Measurements from ENCODE around the gene RABL6.
"Not testable (repeated sequence)": the region's sequence is repeated elsewhere in the genome, so short reads cannot be mapped to it uniquely, and the experiment has no call there.

RABL6 gene

GRCh38 chr9:136861874-136862457 lies 54.2 kb downstream of the RABL6 start:
- no peak for DNase-seq
- no peaks in the 10 kb centered on the region for H3K27me3 ChIP-seq (replicated peaks)
- in situ Hi-C loops (cut with HindIII; ENCODE audit: low pct_ligation_motif_present, low sequenced_read_pairs) = no loop called here

DNA sequence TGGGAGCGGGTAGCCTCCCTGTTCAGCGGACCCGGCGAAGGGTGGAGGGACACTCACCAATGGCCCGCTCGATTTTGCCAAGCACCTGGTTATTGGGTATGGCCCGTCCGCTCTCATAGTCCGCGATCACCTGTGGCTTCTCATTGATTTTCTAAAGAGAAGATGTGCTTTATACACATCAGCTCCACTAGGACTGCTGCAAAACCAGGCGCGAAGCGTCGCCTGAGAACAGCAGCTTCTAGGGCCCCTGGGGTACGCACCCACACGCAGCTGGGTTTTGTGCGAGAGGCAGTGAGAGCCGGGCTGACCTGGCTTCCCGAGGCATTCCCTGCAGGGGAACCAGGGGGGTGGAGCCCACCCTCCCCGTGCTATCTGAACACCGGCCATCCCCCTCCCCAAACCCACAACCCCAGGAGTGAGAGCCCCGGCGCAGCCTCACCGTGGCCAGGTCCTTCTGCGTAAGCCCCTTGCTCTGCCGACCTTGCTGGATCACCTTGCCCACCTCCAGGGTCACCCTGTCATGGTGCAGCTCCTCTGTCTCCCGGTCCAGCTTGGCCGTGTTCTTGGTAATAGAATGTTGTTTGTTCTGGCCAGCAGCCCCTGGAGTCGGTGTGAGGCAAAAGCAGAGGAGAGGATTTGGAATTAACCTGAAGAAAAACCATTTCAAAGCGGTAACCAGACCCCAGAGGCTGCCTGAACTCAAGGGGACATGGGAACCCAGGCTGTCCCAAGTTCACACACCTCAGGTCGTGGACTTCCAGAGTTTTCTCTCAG lies 55.3 kb downstream of the RABL6 start:
- in situ Hi-C loops (cut with HindIII; ENCODE audit: low pct_ligation_motif_present, low sequenced_read_pairs) = no loop called here
- Histone ChIP-seq H3K36me3 (replicated peaks) (peaks cover 35% of the 10 kb centered on the region), H3K4me3 (ENCODE audit: low read depth, low read length) (no peak overlapping the region), H3K27me3 (replicated peaks) (no peaks in the 10 kb centered on the region), H3K27ac (no peak overlapping the region)
- TF ChIP-seq, protein P1, sequence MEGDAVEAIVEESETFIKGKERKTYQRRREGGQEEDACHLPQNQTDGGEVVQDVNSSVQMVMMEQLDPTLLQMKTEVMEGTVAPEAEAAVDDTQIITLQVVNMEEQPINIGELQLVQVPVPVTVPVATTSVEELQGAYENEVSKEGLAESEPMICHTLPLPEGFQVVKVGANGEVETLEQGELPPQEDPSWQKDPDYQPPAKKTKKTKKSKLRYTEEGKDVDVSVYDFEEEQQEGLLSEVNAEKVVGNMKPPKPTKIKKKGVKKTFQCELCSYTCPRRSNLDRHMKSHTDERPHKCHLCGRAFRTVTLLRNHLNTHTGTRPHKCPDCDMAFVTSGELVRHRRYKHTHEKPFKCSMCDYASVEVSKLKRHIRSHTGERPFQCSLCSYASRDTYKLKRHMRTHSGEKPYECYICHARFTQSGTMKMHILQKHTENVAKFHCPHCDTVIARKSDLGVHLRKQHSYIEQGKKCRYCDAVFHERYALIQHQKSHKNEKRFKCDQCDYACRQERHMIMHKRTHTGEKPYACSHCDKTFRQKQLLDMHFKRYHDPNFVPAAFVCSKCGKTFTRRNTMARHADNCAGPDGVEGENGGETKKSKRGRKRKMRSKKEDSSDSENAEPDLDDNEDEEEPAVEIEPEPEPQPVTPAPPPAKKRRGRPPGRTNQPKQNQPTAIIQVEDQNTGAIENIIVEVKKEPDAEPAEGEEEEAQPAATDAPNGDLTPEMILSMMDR (IDR thresholded peaks at IDR 0.05; ENCODE audit: low read depth, low read length, missing control alignments) = no peak
- no peak for DNase-seq

More at GRCh38 chr9:136861874-136862457, 54.2 kb downstream of the RABL6 start:
- TF ChIP-seq, protein P1 (IDR thresholded peaks at IDR 0.05; ENCODE audit: low read depth, low read length, missing control alignments) = no peak
- Histone ChIP-seq H3K36me3 (replicated peaks) (peaks cover 35% of the 10 kb centered on the region), H3K4me3 (ENCODE audit: low read depth, low read length) (no peak overlapping the region), H3K27ac (no peak overlapping the region)

DNA sequence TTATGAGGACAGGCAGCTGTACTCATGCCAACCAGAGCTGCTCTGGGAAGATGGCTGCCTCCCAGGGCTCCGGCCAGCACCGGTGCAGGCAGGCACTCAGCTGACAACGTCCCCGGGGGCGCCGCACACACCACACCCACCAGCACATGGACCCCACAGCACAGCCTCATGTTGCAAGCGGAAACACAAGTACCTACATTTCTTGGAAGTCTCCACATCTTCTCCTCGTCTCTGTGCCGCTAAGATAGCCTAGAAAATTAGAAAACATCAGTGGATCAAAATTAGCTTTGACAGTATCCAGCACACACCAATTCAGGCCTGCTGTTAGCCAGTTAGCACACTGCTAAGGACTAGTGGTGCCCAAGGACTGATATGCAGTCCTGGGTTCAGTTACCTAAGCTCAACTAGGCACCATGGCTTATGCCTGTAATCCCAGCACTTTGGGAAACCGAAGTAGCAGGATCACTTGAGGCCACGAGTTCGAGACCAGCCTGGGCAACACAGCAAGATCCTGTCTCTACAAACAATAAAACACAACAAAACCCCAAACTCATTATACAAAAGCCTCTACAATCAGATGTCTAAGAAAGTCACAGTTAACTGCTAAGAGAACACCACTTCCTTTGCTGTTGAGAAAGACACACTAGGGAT lies 56.0 kb downstream of the RABL6 start:
- no peak for DNase-seq
- TF ChIP-seq, protein P1 (IDR thresholded peaks at IDR 0.05; ENCODE audit: low read depth, low read length, missing control alignments) = no peak
- in situ Hi-C loops (cut with HindIII; ENCODE audit: low pct_ligation_motif_present, low sequenced_read_pairs) = no loop called here
- H3K4me3 ChIP-seq (ENCODE audit: low read depth, low read length) = no peak overlapping the region
- H3K27ac ChIP-seq = no peak overlapping the region
- peaks cover 35% of the 10 kb centered on the region for H3K36me3 ChIP-seq (replicated peaks)
- no peaks in the 10 kb centered on the region for H3K27me3 ChIP-seq (replicated peaks)

DNA sequence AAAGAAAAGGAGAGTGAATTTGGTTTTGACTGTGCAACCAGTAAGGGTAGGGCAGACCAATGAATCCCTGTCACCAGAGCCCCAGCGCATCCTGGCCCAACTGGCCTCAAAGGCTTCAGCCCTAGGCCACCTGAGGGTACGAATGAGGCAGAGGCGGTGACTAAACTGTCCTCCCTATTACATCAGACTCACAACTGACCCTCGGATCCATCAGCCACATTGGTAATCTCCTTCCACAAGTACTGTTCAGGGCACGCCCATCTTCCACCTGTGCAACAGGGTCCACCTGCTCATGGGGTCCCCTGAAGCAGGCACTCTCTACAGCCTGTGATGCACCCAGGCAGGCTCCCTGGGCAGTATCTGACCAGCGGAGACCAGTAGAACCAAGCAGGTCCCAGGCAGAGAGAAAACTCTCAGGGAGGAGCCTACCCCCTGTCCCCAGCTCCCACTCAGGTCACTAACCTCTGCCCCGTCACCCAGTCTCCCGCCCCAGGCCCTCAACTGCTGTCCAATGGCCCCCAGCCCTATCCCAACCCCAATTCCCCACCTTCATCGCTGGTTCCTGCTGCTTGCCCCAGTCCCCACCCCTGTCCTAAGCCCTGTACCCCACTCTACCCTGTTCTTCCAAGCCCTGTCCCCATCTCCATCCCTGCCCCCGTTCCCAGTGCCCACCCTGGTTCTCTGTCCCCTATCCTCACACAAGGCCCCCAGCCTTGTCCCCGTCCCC lies 57.5 kb downstream of the RABL6 start:
- H3K4me3 ChIP-seq (ENCODE audit: low read depth, low read length) = peak overlapping the region; percentile 76
- no peaks in the 10 kb centered on the region for H3K27me3 ChIP-seq (replicated peaks)
- TF ChIP-seq, protein P1 (IDR thresholded peaks at IDR 0.05; ENCODE audit: low read depth, low read length, missing control alignments) = no peak
- in situ Hi-C loops (cut with HindIII; ENCODE audit: low pct_ligation_motif_present, low sequenced_read_pairs) = no loop called here
- H3K36me3 ChIP-seq (replicated peaks) = peaks cover 35% of the 10 kb centered on the region
- H3K27ac ChIP-seq = no peak overlapping the region
- no peak for DNase-seq

DNA sequence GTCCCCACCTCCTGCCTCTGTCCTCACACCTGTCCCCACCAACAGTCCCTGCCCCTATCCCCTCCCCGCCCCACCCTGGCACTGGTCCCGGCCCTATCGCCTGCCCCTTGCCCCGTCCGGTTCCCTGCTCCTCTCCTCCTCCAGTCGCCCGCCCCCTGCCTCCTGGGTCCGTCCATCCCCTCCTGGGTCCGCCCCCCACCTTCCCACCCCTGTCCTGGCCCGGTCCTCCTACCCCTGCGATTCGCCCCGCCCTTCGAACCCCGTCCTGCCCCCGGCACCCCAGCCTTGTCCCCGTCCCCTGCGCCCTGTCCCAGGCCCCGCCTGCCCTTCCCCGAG lies 58.0 kb downstream of the RABL6 start:
- no peaks in the 10 kb centered on the region for H3K27me3 ChIP-seq (replicated peaks)
- peak overlapping the region; percentile 39 for H3K27ac ChIP-seq
- TF ChIP-seq, protein P1 (IDR thresholded peaks at IDR 0.05; ENCODE audit: low read depth, low read length, missing control alignments) = no peak
- in situ Hi-C loops (cut with HindIII; ENCODE audit: low pct_ligation_motif_present, low sequenced_read_pairs) = no loop called here
- peak overlapping the region; percentile 76 for H3K4me3 ChIP-seq (ENCODE audit: low read depth, low read length)
- H3K36me3 ChIP-seq (replicated peaks) = peaks cover 30% of the 10 kb centered on the region
- no peak for DNase-seq

DNA sequence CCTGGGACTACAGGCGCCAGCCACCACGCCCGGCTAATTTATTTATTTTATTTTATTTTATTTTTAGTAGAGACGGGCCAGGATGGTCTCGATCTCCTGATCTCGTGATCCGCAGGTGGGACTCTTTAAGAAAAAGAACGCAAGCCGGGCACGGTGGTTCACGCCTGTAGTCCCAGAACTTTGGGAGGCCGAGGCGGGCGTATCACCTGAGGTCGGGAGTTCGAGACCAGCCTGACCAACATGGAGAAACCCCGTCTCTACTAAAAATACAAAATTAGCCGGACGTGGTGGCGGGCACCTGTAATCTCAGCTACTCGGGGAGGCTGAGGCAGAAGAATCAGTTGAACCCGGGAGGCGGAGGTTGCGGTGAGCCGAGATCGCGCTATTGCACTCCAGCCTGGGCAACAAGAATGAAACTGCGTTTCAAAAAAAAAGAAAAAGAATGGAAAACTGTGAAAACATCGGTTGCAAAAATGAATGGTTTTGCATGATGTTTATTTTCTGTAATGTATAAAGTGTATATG lies 59.2 kb downstream of the RABL6 start:
- H3K27me3 ChIP-seq (replicated peaks); in situ Hi-C loops (cut with HindIII; ENCODE audit: low pct_ligation_motif_present, low sequenced_read_pairs); DNase-seq: not testable (repeated sequence)
- Histone ChIP-seq H3K4me3 (ENCODE audit: low read depth, low read length) (peak overlapping the region; percentile 76), H3K27ac (peak overlapping the region; percentile 50), H3K36me3 (replicated peaks) (peaks cover 18% of the 10 kb centered on the region)
